ENCODE data around the gene ZIC4.

The ZIC4 gene

DNA sequence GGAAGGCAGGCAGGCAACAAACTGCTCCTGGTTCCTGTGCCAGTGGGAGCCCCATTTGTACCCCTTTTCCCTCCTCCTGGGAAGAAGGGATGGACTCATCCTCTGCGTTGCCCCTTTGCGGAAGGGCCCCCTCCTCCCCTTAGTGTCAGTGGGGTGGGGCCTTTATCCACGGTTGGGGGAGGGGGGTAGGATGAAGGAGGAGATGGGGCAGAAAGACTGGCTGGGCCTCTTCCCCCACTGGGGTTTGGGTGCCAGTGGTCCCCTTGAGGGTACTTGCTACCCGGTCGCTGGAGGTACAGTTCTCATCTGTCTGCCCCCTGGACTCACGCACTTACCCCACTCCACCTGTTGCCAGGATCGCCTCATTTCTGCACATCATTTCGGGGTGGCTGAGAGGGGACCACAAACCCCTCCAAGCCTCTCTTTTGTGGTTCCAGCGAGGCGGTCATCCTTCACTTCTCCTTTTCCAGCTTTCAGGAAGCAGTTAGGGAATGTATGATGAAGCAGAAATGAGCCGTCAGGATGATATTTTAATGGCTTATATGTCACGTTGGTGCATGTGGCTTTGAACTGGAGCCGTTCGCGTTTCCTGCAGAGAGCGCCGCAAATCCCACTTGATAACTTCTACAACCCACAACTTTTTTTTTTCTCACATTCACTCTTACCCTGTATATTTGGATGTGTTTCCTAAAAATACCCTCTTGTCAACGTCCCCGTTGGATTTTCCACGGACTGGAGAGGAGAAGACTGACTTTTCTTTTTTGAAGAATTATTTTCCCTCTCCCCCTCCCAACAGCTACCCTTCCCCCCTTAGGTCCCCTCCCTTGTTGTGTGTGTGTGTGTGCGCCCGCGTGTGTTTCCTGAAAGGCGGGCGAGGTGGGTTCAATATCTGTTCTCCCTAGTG, at the start of gene ZIC4:
Gene ZIC4, minus strand, starts transcription at position 516 of the 904 bp plus-strand sequence. CDS start 3,746 bp downstream, outside the sequence.
- ATAC-seq (ENCODE audit: low read depth) = no peak
- H3K4me1 Mint-ChIP-seq = no peaks in the 10 kb centered on the region
- H3K27ac Mint-ChIP-seq = no peak within 1 kb of the TSS
- peaks cover 20% of the 10 kb centered on the region for H3K27me3 Mint-ChIP-seq
- DNase-seq (ENCODE audit: low spot score in 2 of 2) = no peak
- H3K4me3 Mint-ChIP-seq = no peak within 1 kb of the TSS
- peaks cover 2% of the 10 kb centered on the region for H3K9me3 Mint-ChIP-seq
- peaks cover 4% of the 10 kb centered on the region for H3K36me3 Mint-ChIP-seq

DNA sequence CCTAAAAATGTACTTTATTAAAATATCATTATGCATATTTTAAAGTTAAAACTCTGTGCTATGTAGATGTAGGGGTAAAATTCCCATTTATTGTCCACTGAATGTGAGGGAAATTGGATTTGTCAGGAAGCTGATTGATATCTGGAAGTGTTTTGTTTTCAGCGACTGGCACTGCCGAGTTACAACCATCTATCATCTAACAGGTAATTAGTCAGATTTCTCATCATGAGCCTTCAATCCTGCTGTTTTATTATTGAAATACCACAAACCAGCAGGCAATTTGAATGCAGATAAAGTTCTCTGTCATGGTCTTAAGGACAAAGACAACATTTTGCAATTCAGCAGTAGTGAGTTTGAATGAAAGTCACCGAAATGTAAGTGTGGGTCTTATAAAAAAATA, 43.3 kb upstream of the ZIC4 start:
- peaks cover 1% of the 10 kb centered on the region for H3K27me3 Mint-ChIP-seq
- H3K4me3 Mint-ChIP-seq = no peak overlapping the region
- DNase-seq (ENCODE audit: low spot score in 2 of 2) (no peak), ATAC-seq (ENCODE audit: low read depth) (no peak)
- no peaks in the 10 kb centered on the region for H3K4me1 Mint-ChIP-seq
- no peaks in the 10 kb centered on the region for H3K36me3 Mint-ChIP-seq
- no peak overlapping the region for H3K27ac Mint-ChIP-seq
- H3K9me3 Mint-ChIP-seq = peaks cover 2% of the 10 kb centered on the region

DNA sequence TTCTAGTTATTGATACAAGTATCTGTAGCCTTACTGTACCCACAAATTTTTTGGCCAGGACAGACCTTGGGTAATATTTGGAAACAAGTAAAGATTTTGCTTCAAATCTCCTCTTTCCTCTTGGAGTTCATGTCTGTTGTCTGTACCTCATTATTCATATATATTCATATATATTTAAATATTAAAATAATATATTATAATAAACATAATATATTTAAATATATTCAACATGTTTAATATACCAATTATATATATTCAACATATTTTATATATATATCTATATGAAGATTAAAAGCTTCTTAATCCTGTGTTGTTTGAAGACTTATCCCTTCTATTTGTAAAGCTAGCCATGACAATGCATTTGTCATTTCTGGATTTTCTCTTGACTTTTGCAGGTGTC, 40.9 kb upstream of the ZIC4 start:
- DNase-seq (ENCODE audit: low spot score in 2 of 2) (no peak), ATAC-seq (ENCODE audit: low read depth) (no peak)
- Mint-ChIP-seq H3K27ac (no peak overlapping the region), H3K9me3 (peaks cover 2% of the 10 kb centered on the region), H3K4me3 (no peak overlapping the region), H3K4me1 (no peaks in the 10 kb centered on the region), H3K27me3 (peaks cover 1% of the 10 kb centered on the region), H3K36me3 (no peaks in the 10 kb centered on the region)

DNA sequence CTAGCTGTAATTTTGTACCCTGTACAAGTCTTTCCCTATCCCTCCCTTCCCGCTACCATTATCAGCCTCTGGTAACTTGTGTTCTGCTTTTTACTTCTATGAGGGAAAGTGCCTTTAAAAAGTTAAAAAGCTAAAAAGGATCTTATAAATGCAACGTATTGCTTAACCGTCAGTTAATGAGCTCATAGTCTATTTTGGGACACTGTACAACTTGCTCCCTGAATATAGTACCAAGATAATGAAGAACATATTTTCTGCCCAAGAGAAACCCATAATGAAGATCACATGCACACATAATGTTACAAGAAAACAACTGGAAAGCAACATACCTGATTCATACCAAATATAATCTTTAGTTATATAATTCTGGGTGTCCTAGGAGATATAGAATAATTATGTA, 25.4 kb upstream of the ZIC4 start:
- Mint-ChIP-seq H3K36me3 (no peaks in the 10 kb centered on the region), H3K27ac (no peak overlapping the region), H3K27me3 (no peaks in the 10 kb centered on the region), H3K4me3 (no peak overlapping the region), H3K9me3 (peaks cover 2% of the 10 kb centered on the region), H3K4me1 (no peaks in the 10 kb centered on the region)
- DNase-seq (ENCODE audit: low spot score in 2 of 2) = no peak
- ATAC-seq (ENCODE audit: low read depth) = no peak

DNA sequence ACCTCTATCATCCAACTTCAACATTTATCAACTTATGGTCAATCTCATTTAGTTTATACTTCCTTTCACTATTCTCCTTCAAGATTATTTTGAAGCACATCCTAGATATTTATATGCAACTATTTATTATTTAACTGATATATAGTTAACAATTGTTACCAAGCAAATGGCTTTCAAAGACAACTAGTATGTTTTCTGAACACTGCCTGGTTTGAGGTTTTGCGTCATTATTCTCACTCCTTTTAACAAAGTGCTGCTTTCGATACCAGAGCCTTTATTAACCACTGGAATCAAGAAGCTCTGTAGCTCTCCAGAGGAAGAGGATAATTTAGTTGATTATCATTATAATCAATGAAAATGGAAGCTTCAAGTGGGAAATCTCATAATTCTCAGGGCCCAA, 22.4 kb upstream of the ZIC4 start:
- Mint-ChIP-seq H3K36me3 (no peaks in the 10 kb centered on the region), H3K9me3 (peaks cover 2% of the 10 kb centered on the region), H3K27ac (no peak overlapping the region), H3K4me1 (no peaks in the 10 kb centered on the region), H3K4me3 (no peak overlapping the region), H3K27me3 (peaks cover under 1% of the 10 kb centered on the region)
- ATAC-seq (ENCODE audit: low read depth) (no peak), DNase-seq (ENCODE audit: low spot score in 2 of 2) (no peak)

DNA sequence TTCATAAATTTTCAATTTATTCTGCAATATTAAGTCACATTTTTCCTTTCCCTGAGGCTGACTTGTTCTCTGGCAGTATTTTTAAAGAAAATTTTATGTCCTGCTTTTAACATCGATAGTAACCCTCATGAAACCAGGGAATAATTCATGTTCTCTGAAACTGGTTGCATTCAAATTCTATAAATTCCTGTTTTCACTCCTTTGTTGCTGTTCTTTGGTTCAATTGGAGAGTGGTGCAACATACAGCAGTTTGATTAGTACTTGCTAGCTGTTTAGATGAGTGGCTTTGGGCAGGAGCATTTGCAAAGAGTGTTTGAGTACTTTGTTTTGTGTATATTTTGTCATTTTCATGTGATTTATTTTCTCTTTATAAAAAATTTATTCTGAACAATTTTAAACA, 22.0 kb upstream of the ZIC4 start:
- H3K9me3 Mint-ChIP-seq = no peaks in the 10 kb centered on the region
- H3K36me3 Mint-ChIP-seq = no peaks in the 10 kb centered on the region

DNA sequence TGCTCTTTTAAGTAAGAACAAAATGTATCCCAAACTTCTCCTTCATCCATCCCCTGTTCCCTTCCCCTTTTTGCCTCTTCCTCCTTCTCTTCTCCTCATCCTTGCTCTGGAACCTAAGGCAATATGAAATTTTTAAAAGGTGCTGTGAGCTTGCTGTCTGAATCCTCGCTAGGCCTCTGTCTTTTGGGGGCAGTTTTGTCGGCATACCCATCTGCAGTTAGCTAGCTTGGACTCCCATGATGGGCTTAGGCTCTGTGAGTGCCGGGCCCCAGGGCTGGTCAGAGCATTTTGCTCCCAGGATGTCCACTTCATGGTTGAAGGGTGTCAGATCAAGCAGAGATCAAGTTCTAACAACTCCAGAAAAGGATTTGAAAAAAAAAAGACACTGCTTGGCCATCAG, 21.4 kb upstream of the ZIC4 start:
- DNase-seq (ENCODE audit: low spot score in 2 of 2) (no peak), ATAC-seq (ENCODE audit: low read depth) (no peak)
- no peak overlapping the region for H3K4me3 Mint-ChIP-seq
- no peak overlapping the region for H3K27ac Mint-ChIP-seq
- no peaks in the 10 kb centered on the region for H3K36me3 Mint-ChIP-seq
- peaks cover 2% of the 10 kb centered on the region for H3K27me3 Mint-ChIP-seq
- H3K4me1 Mint-ChIP-seq = no peaks in the 10 kb centered on the region
- no peaks in the 10 kb centered on the region for H3K9me3 Mint-ChIP-seq

More for the DNA sequence above, 22.0 kb upstream of the ZIC4 start:
- Mint-ChIP-seq H3K27me3 (peaks cover 2% of the 10 kb centered on the region), H3K27ac (no peak overlapping the region), H3K4me3 (no peak overlapping the region), H3K4me1 (no peaks in the 10 kb centered on the region)
- ATAC-seq (ENCODE audit: low read depth) (no peak), DNase-seq (ENCODE audit: low spot score in 2 of 2) (no peak)

DNA sequence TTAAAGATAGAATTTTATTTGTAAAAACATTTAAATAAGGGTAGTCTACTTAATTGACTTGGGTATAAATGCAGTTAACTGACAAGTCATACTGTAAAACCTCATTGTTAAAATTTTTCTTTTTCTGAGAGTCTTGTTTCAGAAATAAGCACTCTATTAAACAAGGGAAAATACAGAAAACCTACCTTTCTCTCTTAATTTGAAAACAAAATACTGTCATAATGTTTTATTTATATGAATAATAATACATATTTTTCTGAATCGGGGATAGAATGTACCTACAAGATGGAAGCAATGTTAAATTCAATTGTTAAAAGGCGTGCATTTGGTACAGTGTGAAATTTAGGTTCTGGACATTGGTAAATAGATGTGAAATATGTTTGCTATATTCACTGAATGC, 20.6 kb upstream of the ZIC4 start:
- Mint-ChIP-seq H3K36me3 (peaks cover 1% of the 10 kb centered on the region), H3K27me3 (peaks cover 7% of the 10 kb centered on the region), H3K4me1 (no peaks in the 10 kb centered on the region), H3K9me3 (no peaks in the 10 kb centered on the region), H3K27ac (no peak overlapping the region), H3K4me3 (no peak overlapping the region)
- ATAC-seq (ENCODE audit: low read depth) (no peak), DNase-seq (ENCODE audit: low spot score in 2 of 2) (no peak)

DNA sequence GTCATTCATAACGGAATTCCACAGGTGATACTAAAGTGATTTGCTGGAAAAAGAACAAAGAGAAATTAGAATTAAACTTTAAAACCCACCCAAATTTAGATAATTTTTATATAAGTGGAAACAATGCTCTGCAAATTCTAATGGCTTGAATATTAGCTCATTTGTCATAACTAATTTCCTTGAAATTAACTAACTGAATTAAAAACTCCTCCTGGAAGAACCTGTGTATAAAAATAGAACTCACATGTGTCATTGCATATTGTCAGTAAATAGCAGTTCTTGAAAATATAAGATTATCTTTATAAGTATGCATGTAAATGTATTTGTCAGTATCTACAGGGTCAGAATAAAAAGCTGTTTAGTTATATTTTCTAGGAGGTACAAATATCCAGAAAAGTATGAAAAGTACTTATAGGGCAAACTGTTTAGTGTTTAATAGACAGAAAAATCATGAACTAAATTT, 19.1 kb upstream of the ZIC4 start:
- Mint-ChIP-seq H3K9me3 (no peaks in the 10 kb centered on the region), H3K4me1 (no peaks in the 10 kb centered on the region), H3K4me3 (no peak overlapping the region), H3K36me3 (peaks cover 1% of the 10 kb centered on the region), H3K27me3 (peaks cover 8% of the 10 kb centered on the region), H3K27ac (no peak overlapping the region)
- DNase-seq (ENCODE audit: low spot score in 2 of 2) (no peak), ATAC-seq (ENCODE audit: low read depth) (no peak)

DNA sequence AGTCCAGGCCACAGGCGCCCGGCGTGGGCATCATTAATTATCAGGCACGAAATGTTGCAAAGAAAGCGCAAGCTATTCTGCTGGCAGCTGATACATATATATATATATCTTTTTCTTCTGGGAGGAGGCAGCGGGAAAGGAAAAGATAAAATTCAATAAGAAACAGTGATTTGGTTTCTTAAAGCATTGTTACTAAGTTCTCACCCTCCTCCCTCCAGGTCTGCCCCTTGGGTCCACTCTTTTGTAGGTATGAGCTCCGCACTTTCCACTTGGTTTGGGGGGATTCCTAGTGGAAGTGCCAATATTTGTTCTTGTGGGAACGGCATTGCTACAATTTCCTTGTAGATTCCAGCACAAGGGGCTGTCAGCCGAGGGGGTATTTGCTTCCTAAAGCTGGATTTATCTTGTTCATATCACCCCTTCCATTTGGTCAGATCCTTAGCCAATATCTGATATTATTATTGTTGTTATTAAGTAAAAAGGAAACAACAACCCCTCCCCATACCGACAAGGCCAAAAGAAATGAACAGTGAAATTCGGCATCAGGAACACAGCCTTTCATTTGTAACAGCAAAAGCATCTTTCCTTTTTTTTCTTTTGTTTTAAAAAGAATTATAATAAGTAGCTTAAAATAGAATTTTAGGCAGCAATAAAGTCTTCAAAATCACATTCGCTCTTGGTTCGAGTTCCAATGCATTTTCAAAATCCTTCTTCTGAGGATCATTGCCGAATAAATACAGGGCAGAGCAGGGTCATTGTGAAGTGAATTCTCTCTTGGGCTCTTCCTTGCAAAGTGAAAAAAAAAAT, 18.4 kb upstream of the ZIC4 start:
- no peak for ATAC-seq (ENCODE audit: low read depth)
- H3K9me3 Mint-ChIP-seq = no peaks in the 10 kb centered on the region
- no peak overlapping the region for H3K4me3 Mint-ChIP-seq
- peaks cover 1% of the 10 kb centered on the region for H3K36me3 Mint-ChIP-seq
- H3K4me1 Mint-ChIP-seq = no peaks in the 10 kb centered on the region
- H3K27ac Mint-ChIP-seq = no peak overlapping the region
- H3K27me3 Mint-ChIP-seq = peaks cover 11% of the 10 kb centered on the region
- DNase-seq (ENCODE audit: low spot score in 2 of 2) = no peak

DNA sequence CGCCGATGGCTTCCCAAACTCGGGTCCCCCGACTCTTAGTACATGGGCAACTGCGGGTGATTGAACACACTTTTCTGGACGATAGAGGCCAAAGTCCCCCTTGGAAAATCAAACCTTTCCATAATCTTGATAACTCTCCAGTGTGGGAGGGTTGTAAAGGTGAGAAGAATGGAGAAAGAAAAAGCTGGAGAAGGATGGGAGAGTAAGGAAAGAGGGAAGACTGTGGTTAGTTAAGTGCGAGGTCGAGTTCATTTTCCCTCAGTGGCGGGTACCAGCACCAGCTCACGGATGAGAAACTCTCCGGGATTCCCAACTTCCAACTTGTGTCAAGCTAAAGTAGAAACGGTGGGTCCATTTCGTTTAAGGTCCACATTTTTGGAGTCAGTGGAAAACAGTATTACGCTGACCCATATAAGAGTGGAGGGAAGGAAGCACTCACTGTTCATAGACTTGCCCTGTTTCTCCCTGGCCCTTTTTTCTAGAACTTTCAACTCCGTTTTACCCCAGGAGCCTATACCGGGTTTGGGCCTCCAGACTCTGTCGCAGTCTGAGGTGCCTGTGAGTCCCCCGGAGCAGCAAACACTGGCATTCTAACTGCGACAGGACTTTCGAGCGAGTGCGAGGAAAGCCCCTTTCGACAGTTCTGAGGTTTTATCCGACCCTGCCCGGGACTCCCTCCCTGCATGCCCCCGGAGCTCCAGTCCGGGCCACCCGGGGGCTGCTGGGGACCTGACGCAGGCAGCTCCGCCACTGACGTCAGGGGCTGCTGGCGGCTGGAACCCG, 17.6 kb upstream of the ZIC4 start:
- Mint-ChIP-seq H3K27ac (no peak overlapping the region), H3K36me3 (peaks cover 1% of the 10 kb centered on the region), H3K9me3 (no peaks in the 10 kb centered on the region), H3K27me3 (peaks cover 14% of the 10 kb centered on the region), H3K4me1 (peaks cover 3% of the 10 kb centered on the region), H3K4me3 (no peak overlapping the region)
- ATAC-seq (ENCODE audit: low read depth) (no peak), DNase-seq (ENCODE audit: low spot score in 2 of 2) (no peak)

DNA sequence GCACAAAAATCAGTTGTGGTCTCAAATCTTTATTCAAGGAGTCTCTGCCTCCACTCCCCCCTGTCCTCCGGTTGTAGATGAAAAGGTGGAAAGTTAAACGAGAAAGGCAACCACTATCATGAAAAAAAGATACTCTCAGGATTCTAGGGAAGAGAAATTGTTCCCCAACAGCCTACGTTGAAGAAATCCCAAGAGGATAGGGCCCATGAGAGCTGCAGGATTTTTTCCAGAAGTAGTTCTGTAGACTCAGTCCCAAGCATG, 17.1 kb upstream of the ZIC4 start:
- Mint-ChIP-seq H3K4me1 (peaks cover 3% of the 10 kb centered on the region), H3K9me3 (no peaks in the 10 kb centered on the region), H3K27ac (no peak overlapping the region), H3K36me3 (peaks cover 1% of the 10 kb centered on the region), H3K27me3 (peaks cover 16% of the 10 kb centered on the region), H3K4me3 (no peak overlapping the region)
- ATAC-seq (ENCODE audit: low read depth) = no peak
- DNase-seq (ENCODE audit: low spot score in 2 of 2) = no peak

DNA sequence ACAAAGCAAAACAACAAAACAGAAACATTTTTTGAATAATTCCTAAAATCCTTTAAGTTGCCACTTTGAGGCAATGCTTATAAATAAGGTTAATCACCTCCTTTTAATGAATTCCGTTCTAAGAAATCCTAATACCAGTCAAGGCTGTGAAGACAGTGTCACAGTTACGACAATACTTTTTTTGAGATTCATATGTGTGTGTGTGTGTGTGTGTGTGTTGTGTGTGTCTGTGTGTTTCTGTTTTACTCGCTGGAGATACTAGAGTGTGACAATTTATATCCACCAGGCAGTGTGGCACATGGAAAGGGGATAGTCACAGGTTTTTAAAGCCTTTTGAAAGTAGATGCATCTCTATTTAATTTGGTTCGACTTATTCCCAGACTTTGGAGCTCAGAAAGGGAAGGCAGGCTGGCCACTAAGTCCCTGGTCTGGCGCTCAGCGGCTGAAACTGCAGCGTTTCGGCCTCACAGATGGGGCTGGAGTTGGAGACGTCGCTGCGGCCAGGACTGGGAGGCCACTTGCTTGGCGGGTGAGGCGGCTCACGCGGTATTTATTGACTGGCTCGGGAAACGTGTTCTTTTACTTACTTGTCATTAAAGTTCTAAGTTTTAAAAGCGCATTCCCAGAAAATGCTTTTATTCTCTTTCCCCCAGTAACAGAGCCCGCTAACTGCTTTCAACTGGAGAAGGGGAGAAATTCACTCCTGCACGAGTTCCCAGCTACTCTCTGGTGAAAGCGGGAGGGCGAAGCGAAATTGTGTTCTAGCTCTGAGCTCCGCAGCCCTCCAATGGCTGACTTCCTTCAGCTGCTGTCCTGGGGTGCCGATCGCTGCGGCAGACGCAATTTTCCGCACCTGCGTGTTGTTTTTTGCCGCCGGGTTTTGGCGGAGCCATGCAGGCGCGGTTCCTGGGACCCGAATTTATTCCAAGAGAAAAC, 16.5 kb upstream of the ZIC4 start:
- H3K36me3 Mint-ChIP-seq = peaks cover 1% of the 10 kb centered on the region
- H3K27ac Mint-ChIP-seq = no peak overlapping the region
- H3K4me1 Mint-ChIP-seq = peaks cover 3% of the 10 kb centered on the region
- no peak overlapping the region for H3K4me3 Mint-ChIP-seq
- DNase-seq (ENCODE audit: low spot score in 2 of 2) = no peak
- H3K9me3 Mint-ChIP-seq = no peaks in the 10 kb centered on the region
- H3K27me3 Mint-ChIP-seq = peaks cover 17% of the 10 kb centered on the region
- ATAC-seq (ENCODE audit: low read depth) = no peak
